Stimulated activated CD8-positive, alpha-beta memory T cell treated with anti-CD3 and anti-CD28 coated beads, Interleukin-7, amount 100 ng/mL, for 24 hours (primary cell): ENCODE measurements around the gene SMAP1.

Experiments
- DNase-seq: peaks from one replicate; pipeline ENCODE4 v3.0.0-alpha.2; 2020; ENCODE audit warnings: low read depth

SMAP1 gene

GRCh38 chr6:70684794-70685493, 17.3 kb downstream of the SMAP1 start:
- DNase-seq, result no peak

- DNase-seq, result no peak
Measured at GRCh38 chr6:70685494-70686180, 18.0 kb downstream of the SMAP1 start.

- DNase-seq, result no peak
Measured at GRCh38 chr6:70686548-70687133, 19.0 kb downstream of the SMAP1 start.

GRCh38 chr6:70693887-70694286, 26.2 kb downstream of the SMAP1 start:
- no peak for DNase-seq

GRCh38 chr6:70694371-70694770, 26.7 kb downstream of the SMAP1 start:
- DNase-seq, result no peak

- DNase-seq, result no peak
Measured at GRCh38 chr6:70700922-70701876, 33.5 kb downstream of the SMAP1 start.

- DNase-seq, result no peak
Measured at GRCh38 chr6:70705772-70706171, 38.1 kb downstream of the SMAP1 start.

GRCh38 chr6:70706491-70707123, 38.9 kb downstream of the SMAP1 start:
- DNase-seq, result no peak

- no peak for DNase-seq
Measured at GRCh38 chr6:70707893-70708292, 40.2 kb downstream of the SMAP1 start.

GRCh38 chr6:70708448-70708847, 40.8 kb downstream of the SMAP1 start:
- no peak for DNase-seq

GRCh38 chr6:70709826-70710225, 42.1 kb downstream of the SMAP1 start:
- no peak for DNase-seq

GRCh38 chr6:70714716-70715257, 47.1 kb downstream of the SMAP1 start:
- no peak for DNase-seq

- no peak for DNase-seq
Measured at GRCh38 chr6:70717038-70717801, 49.5 kb downstream of the SMAP1 start.

- DNase-seq, result no peak
Measured at GRCh38 chr6:70724524-70724923, 56.8 kb downstream of the SMAP1 start.

GRCh38 chr6:70725817-70726415, 58.2 kb downstream of the SMAP1 start:
- DNase-seq, result no peak

- no peak for DNase-seq
Measured at GRCh38 chr6:70734381-70734780, 66.7 kb downstream of the SMAP1 start.

- no peak for DNase-seq
Measured at GRCh38 chr6:70734979-70735378, 67.3 kb downstream of the SMAP1 start.

- no peak for DNase-seq
Measured at GRCh38 chr6:70735513-70735912, 67.8 kb downstream of the SMAP1 start.

GRCh38 chr6:70738028-70738427, 70.3 kb downstream of the SMAP1 start:
- no peak for DNase-seq

GRCh38 chr6:70739534-70739933, 71.9 kb downstream of the SMAP1 start:
- DNase-seq, result no peak
